ENCODE data around the gene MOAP1.
"Not testable (repeated sequence)": the region's sequence is repeated elsewhere in the genome, so short reads cannot be mapped to it uniquely, and the experiment has no call there.

The MOAP1 gene, protein sequence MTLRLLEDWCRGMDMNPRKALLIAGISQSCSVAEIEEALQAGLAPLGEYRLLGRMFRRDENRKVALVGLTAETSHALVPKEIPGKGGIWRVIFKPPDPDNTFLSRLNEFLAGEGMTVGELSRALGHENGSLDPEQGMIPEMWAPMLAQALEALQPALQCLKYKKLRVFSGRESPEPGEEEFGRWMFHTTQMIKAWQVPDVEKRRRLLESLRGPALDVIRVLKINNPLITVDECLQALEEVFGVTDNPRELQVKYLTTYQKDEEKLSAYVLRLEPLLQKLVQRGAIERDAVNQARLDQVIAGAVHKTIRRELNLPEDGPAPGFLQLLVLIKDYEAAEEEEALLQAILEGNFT

GRCh38 chr14:93184391-93185348 lies at the start of gene MOAP1, which contains the start of gene LYSET:
TSS of gene MOAP1 (minus strand) at chr14:93184897. CDS start at chr14:93184242, 655 bp downstream.
TSS of gene LYSET (plus strand) at chr14:93185317. CDS start at chr14:93185406, 89 bp downstream.
- peak; percentile 90 for DNase-seq (ENCODE audit: low spot score)
- Mint-ChIP-seq H3K4me3 (peak within 1 kb of the TSS; percentile 94), H3K36me3 (ENCODE audit: low read depth) (peaks cover 25% of the 10 kb centered on the region), H3K4me1 (ENCODE audit: low read depth) (peaks cover 30% of the 10 kb centered on the region), H3K27ac (peak within 1 kb of the TSS; percentile 92), H3K27me3 (ENCODE audit: low read depth) (no peaks in the 10 kb centered on the region), H3K9me3 (no peaks in the 10 kb centered on the region)

DNA sequence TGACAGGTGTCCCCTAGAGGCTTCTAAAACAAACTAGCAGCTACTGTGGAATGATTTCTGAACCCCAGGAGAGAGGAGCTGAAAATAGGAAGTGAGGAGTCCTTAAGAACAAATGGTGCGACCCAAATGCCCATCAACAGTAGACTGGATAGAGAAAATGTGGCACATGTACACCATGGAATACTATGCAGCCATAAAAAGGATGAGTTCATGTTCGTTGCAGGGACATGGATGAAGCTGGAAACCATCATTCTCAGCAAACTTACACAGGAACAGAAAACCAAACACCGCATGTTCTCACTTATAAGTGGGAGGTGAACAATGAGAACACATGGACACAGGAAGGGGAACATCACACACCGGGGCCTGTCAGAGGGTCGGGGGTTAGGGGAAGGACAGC lies 48.4 kb upstream of the MOAP1 start:
- H3K4me1 Mint-ChIP-seq (ENCODE audit: low read depth); H3K27ac Mint-ChIP-seq; H3K9me3 Mint-ChIP-seq; DNase-seq (ENCODE audit: low spot score); H3K4me3 Mint-ChIP-seq; H3K36me3 Mint-ChIP-seq (ENCODE audit: low read depth): not testable (repeated sequence)
- H3K27me3 Mint-ChIP-seq (ENCODE audit: low read depth): peaks cover 20% of the 10 kb centered on the region

GRCh38 chr14:93232159-93232558 lies 47.5 kb upstream of the MOAP1 start:
- no peak for DNase-seq (ENCODE audit: low spot score)
- Mint-ChIP-seq H3K9me3 (no peaks in the 10 kb centered on the region), H3K4me1 (ENCODE audit: low read depth) (peaks cover 7% of the 10 kb centered on the region), H3K27ac (no peak overlapping the region), H3K27me3 (ENCODE audit: low read depth) (peaks cover 20% of the 10 kb centered on the region), H3K4me3 (no peak overlapping the region), H3K36me3 (ENCODE audit: low read depth) (peaks cover 13% of the 10 kb centered on the region)

DNA sequence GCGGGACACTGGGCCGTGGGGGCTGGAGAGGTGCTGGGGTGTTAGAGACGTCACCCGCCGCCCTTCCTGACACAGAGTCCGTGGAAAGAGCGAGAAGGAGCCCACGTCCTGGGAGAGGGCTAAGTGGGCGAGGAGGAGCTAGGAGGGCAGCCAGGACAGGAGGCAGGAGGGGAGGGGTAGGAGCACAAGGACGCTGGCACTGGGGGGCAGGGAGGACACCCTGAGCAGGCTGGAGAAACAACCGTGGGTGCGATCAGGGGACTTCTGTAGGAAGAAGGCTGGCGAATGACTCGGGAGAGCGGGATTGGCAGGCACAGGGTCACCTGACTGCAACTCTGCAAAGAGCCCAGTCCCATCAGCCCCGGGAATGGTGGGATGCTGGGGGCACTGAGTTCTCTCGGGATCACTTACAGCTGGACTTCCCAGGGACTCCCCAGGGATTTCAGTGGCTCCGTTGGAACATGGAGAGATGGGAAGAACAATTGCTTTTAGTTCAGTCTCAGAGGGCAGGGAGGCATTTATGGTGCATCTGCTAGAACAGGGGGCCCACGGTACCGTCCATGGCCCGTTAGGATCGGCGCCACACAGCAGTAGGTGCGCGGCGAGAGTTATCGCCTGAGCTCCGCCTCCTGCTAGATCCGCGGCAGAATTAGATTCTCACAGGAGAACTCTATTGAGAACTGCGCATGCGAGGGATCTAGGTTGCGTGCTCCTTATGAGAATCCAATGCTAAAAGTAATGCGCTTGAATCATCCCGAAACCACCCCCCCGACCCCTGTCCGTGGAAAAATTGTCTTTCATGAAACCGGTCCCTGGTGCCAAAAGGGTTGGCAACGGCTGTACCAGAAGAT lies 46.7 kb upstream of the MOAP1 start:
- no peak for DNase-seq (ENCODE audit: low spot score)

DNA sequence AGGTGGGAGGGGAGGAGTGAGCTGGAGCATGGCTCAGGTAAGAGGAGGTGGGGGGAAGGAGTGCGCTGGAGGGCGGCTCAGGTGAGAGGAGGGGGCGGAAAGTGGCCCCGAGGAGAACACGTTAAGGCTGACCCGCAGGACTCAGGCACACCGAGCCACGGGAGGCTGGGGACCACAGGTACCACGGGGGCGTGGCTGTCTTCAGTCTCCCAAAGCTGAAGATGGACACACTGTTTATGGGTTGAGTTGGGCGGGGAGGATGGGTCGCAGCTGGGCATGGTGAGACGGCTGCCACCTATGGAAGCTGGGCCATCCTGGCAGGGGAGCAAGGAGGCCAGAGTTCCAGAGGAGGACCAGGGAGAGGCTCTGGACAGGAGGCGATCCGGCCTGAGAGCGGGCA lies 45.8 kb upstream of the MOAP1 start:
- H3K4me1 Mint-ChIP-seq (ENCODE audit: low read depth): peaks cover 7% of the 10 kb centered on the region
- H3K4me3 Mint-ChIP-seq: peak overlapping the region; percentile 68
- H3K36me3 Mint-ChIP-seq (ENCODE audit: low read depth): peaks cover 24% of the 10 kb centered on the region
- peaks cover 20% of the 10 kb centered on the region for H3K27me3 Mint-ChIP-seq (ENCODE audit: low read depth)
- no peaks in the 10 kb centered on the region for H3K9me3 Mint-ChIP-seq
- DNase-seq (ENCODE audit: low spot score): no peak
- H3K27ac Mint-ChIP-seq: no peak overlapping the region

More for the DNA sequence above, 46.7 kb upstream of the MOAP1 start:
- Mint-ChIP-seq H3K4me1 (ENCODE audit: low read depth) (peaks cover 7% of the 10 kb centered on the region), H3K9me3 (no peaks in the 10 kb centered on the region), H3K4me3 (peak overlapping the region; percentile 68), H3K27ac (no peak overlapping the region), H3K27me3 (ENCODE audit: low read depth) (peaks cover 20% of the 10 kb centered on the region), H3K36me3 (ENCODE audit: low read depth) (peaks cover 17% of the 10 kb centered on the region)

- DNase-seq (ENCODE audit: low spot score): no peak
- H3K27me3 Mint-ChIP-seq (ENCODE audit: low read depth): peaks cover 9% of the 10 kb centered on the region
- peaks cover 34% of the 10 kb centered on the region for H3K36me3 Mint-ChIP-seq (ENCODE audit: low read depth)
- peaks cover 7% of the 10 kb centered on the region for H3K4me1 Mint-ChIP-seq (ENCODE audit: low read depth)
- H3K9me3 Mint-ChIP-seq: no peaks in the 10 kb centered on the region
- no peak overlapping the region for H3K27ac Mint-ChIP-seq
- no peak overlapping the region for H3K4me3 Mint-ChIP-seq
These were observed 43.9 kb upstream of the MOAP1 start for GRCh38 chr14:93228550-93228949.

- Mint-ChIP-seq H3K9me3 (no peaks in the 10 kb centered on the region), H3K4me3 (no peak overlapping the region), H3K27me3 (ENCODE audit: low read depth) (no peaks in the 10 kb centered on the region), H3K27ac (no peak overlapping the region), H3K36me3 (ENCODE audit: low read depth) (peaks cover 54% of the 10 kb centered on the region), H3K4me1 (ENCODE audit: low read depth) (peaks cover 2% of the 10 kb centered on the region)
- DNase-seq (ENCODE audit: low spot score): no peak
These were observed 38.9 kb upstream of the MOAP1 start for GRCh38 chr14:93223565-93223964.

DNA sequence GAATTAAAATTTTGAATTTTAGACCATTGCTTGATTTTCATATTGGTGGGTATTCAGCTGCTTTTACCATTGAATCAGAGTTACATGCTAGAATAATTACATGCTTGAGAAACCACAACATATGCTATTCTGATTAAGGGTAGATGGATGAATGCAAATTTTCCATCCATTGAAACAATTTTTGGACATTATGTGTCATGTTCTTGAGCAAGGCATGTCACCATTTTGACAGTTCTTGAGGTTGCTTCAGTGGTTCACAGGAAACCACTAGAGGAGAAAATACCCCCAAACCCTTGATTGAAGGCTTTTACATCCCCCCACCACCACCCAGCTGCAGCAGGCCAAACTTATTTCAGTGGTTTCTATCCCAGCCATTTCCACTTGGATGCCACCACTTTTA lies 35.8 kb upstream of the MOAP1 start:
- no peak for DNase-seq (ENCODE audit: low spot score)
- Mint-ChIP-seq H3K9me3 (no peaks in the 10 kb centered on the region), H3K36me3 (ENCODE audit: low read depth) (peaks cover 50% of the 10 kb centered on the region), H3K27me3 (ENCODE audit: low read depth) (no peaks in the 10 kb centered on the region), H3K4me1 (ENCODE audit: low read depth) (peaks cover 2% of the 10 kb centered on the region), H3K27ac (no peak overlapping the region), H3K4me3 (no peak overlapping the region)

GRCh38 chr14:93219103-93219726 lies 34.5 kb upstream of the MOAP1 start:
- Mint-ChIP-seq H3K4me3 (no peak overlapping the region), H3K9me3 (no peaks in the 10 kb centered on the region), H3K27ac (no peak overlapping the region), H3K4me1 (ENCODE audit: low read depth) (peaks cover 2% of the 10 kb centered on the region), H3K36me3 (ENCODE audit: low read depth) (peaks cover 48% of the 10 kb centered on the region), H3K27me3 (ENCODE audit: low read depth) (no peaks in the 10 kb centered on the region)
- DNase-seq (ENCODE audit: low spot score): no peak

DNA sequence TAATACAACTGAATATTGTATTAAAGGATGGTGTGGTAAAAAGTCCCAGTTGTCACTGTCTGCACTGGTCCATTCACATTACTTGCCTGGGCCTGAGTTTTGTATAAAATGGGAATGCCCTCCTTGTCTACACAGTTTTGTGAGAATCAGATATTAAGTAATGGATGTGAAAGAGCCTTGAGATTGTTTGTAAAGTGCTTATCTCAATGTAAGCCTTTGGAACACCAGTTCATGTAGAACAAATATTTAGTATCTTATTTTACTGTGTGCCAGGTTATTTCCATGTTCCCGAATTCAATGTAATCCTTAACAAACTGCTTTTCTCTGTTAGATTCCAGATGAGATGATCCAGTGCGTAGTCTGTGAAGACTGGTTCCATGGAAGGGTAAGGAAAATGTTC lies 29.9 kb upstream of the MOAP1 start:
- DNase-seq (ENCODE audit: low spot score): no peak
- Mint-ChIP-seq H3K27me3 (ENCODE audit: low read depth) (no peaks in the 10 kb centered on the region), H3K4me1 (ENCODE audit: low read depth) (peaks cover 3% of the 10 kb centered on the region), H3K27ac (no peak overlapping the region), H3K36me3 (ENCODE audit: low read depth) (peaks cover 37% of the 10 kb centered on the region), H3K9me3 (no peaks in the 10 kb centered on the region), H3K4me3 (no peak overlapping the region)

- no peaks in the 10 kb centered on the region for H3K9me3 Mint-ChIP-seq
- H3K36me3 Mint-ChIP-seq (ENCODE audit: low read depth): peaks cover 33% of the 10 kb centered on the region
- no peak overlapping the region for H3K27ac Mint-ChIP-seq
- no peak for DNase-seq (ENCODE audit: low spot score)
- no peak overlapping the region for H3K4me3 Mint-ChIP-seq
- H3K27me3 Mint-ChIP-seq (ENCODE audit: low read depth): no peaks in the 10 kb centered on the region
- peaks cover 12% of the 10 kb centered on the region for H3K4me1 Mint-ChIP-seq (ENCODE audit: low read depth)
These were observed 27.7 kb upstream of the MOAP1 start for GRCh38 chr14:93212432-93212831.

DNA sequence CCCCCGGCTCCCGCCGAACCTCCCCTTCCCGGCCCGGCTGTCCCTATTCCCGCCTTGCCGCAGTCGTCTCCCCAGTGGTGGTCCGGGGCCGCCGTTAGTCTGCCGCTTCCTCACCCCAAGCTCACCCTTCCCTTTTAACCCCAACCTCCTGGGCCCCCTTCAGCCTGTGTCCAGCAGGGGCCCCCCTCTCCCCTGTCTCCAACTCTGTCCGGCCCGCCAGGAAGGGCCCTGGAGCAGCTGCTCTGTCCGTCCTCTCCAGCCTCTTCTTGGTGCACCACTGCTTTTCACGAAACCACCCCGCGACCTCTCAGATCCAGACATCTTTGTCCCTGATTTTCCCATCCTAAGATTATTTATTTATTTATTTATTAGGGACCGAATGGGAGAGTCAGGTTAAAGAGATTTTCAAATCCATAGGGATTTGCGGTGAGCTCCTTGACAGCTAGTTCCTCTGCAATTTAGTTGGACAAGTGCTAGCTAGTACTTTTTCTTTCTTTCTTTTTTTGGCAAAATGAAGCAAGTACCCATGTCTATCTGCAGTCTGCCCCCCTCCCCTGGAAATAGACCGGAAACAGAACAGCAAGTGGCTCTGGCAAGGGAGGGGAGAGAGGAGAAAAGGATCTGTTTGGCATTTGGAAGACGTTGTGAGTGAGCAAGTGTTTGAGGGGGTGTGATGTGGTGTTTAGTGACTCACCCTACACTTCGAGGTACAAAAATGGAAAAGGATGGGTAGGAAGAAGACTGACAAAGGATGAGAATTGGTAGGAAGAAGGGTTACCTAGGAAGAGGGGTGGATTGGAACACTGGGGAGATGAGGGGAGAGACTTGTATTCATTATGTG lies 23.0 kb upstream of the MOAP1 start:
- Mint-ChIP-seq H3K9me3 (no peaks in the 10 kb centered on the region), H3K27ac (peak overlapping the region; percentile 92), H3K4me3 (peak overlapping the region; percentile 86), H3K4me1 (ENCODE audit: low read depth) (peaks cover 33% of the 10 kb centered on the region), H3K27me3 (ENCODE audit: low read depth) (no peaks in the 10 kb centered on the region), H3K36me3 (ENCODE audit: low read depth) (peaks cover 27% of the 10 kb centered on the region)
- peak; percentile 24 for DNase-seq (ENCODE audit: low spot score)

Measured in T-helper 2 cell treated with Interferon-gamma antibody and Interleukin-4, amounts not matched to agents 5 μg/mL and 100 μg/mL, for 36 hours (primary cell).